GM23338 (cell line): ENCODE measurements around the gene PCDHAC2. TPM values are rescaled to one million over a fixed set of nuclear protein-coding genes. Genes with fewer than 3 reads are reported as not detected.
A peak's percentile ranks its signal among the peaks of the same experiment; 100 is the strongest.

ENCODE experiments used
- ATAC-seq: fragments of 200-7000 bp; cut with Tn5 transposase; 3 replicates; pipeline ENCODE4 v1.9.1; 2020
- DNase-seq: peaks from one replicate; pipeline ENCODE4 v3.0.0-alpha.2; 2015; ENCODE audit warnings: low spot score
- H2AFZ ChIP-seq: fragments of 200-600 bp; sonication (generic); 2 replicates; pipeline ENCODE4 v1.8.0; 2016; ENCODE audit warnings: antibody characterized with exemption, mild to moderate bottlenecking, moderate library complexity
- H3F3A ChIP-seq: fragments of 200-600 bp; sonication (generic); replicated peaks from 2 replicates; pipeline ENCODE4 v1.8.0; 2017; ENCODE audit warnings: antibody characterized with exemption, mixed run types, low read depth
- H3K27ac ChIP-seq: fragments of 200-600 bp; sonication (generic); 2 replicates; pipeline ENCODE4 v1.6.1; 2016; ENCODE audit warnings: low read depth
- H3K27me3 ChIP-seq: fragments of 200-600 bp; sonication (generic); 2 replicates; pipeline ENCODE4 v1.8.0; 2016; ENCODE audit warnings: mild to moderate bottlenecking, mixed run types, moderate library complexity; ENCODE audit not compliant: insufficient read depth
- H3K36me3 ChIP-seq: fragments of 200-600 bp; sonication (generic); 2 replicates; pipeline ENCODE4 v1.8.0; 2016; ENCODE audit warnings: mild to moderate bottlenecking; ENCODE audit not compliant: insufficient read depth
- H3K4me1 ChIP-seq: fragments of 200-600 bp; sonication (generic); 2 replicates; pipeline ENCODE4 v1.8.0; 2016; ENCODE audit warnings: mild to moderate bottlenecking, moderate library complexity; ENCODE audit not compliant: insufficient read depth
- H3K4me2 ChIP-seq: fragments of 200-600 bp; sonication (generic); 2 replicates; pipeline ENCODE4 v1.7.1; 2017; ENCODE audit warnings: mixed run types
- H3K4me3 ChIP-seq: fragments of 200-600 bp; sonication (generic); 2 replicates; pipeline ENCODE4 v1.6.1; 2016; ENCODE audit warnings: mixed run types
- H3K79me2 ChIP-seq: fragments of 200-600 bp; sonication (generic); replicated peaks from 2 replicates; pipeline ENCODE4 v1.8.0; 2017; ENCODE audit warnings: mild to moderate bottlenecking; ENCODE audit not compliant: insufficient read depth
- H3K9me2 ChIP-seq: fragments of 200-600 bp; sonication (generic); 2 replicates; pipeline ENCODE4 v1.8.0; 2017; ENCODE audit not compliant: insufficient read depth
- H4K20me1 ChIP-seq: fragments of 200-600 bp; sonication (generic); replicated peaks from 2 replicates; pipeline ENCODE4 v1.8.0; 2017; ENCODE audit warnings: mild to moderate bottlenecking; ENCODE audit not compliant: insufficient read depth
- H3K27ac Mint-ChIP-seq: 2 replicates; pipeline ENCODE4 v1.8.0; 2020; ENCODE audit warnings: inconsistent platforms, mild to moderate bottlenecking, moderate library complexity, mixed read lengths
- H3K27me3 Mint-ChIP-seq: 3 replicates; pipeline ENCODE4 v1.8.0; 2022; ENCODE audit warnings: low read depth, mild to moderate bottlenecking, moderate library complexity, mixed read lengths, inconsistent platforms; ENCODE audit not compliant: insufficient read depth, poor library complexity
- H3K36me3 Mint-ChIP-seq: 3 replicates; pipeline ENCODE4 v1.8.0; 2021; ENCODE audit warnings: low read depth, mild to moderate bottlenecking, inconsistent platforms, moderate library complexity, mixed read lengths
- H3K4me1 Mint-ChIP-seq: 3 replicates; pipeline ENCODE4 v1.8.0; 2020; ENCODE audit warnings: mild to moderate bottlenecking, inconsistent platforms, mixed read lengths
- H3K4me3 Mint-ChIP-seq: 3 replicates; pipeline ENCODE4 v1.8.0; 2021; ENCODE audit warnings: moderate library complexity, mild to moderate bottlenecking, inconsistent platforms, mixed read lengths
- H3K9me3 Mint-ChIP-seq: 3 replicates; pipeline ENCODE4 v1.8.0; 2020; ENCODE audit warnings: moderate library complexity, mild to moderate bottlenecking, inconsistent platforms, mixed read lengths
- CTCF ChIP-seq, 2 experiments: fragments of 200-600 bp in 1 of 2; sonication (generic) in 1 of 2; conservative IDR thresholded peaks; 2 replicates each; pipeline versions ENCODE4 v1.5.1 to v1.6.1; 2016 to 2017; ENCODE audit warnings: antibody characterized with exemption in 2 of 2, low read depth in 2 of 2, mild to moderate bottlenecking in 2 of 2, moderate library complexity in 1 of 2
- ETS1 ChIP-seq: IDR thresholded peaks from 2 replicates; pipeline ENCODE4 v1.6.1; 2016; ENCODE audit warnings: antibody characterized with exemption
- EZH2 ChIP-seq: fragments of 200-600 bp; sonication (generic); IDR thresholded peaks from one replicate; pipeline ENCODE4 v1.8.0; 2017; ENCODE audit warnings: antibody characterized with exemption, mild to moderate bottlenecking, low read depth; ENCODE audit not compliant: unreplicated experiment
- JUNB ChIP-seq: IDR thresholded peaks from one replicate; pipeline ENCODE4 v1.6.1; 2016; ENCODE audit warnings: antibody characterized with exemption; ENCODE audit not compliant: unreplicated experiment
- STAT1 ChIP-seq: IDR thresholded peaks from one replicate; pipeline ENCODE4 v1.6.1; 2016; ENCODE audit warnings: antibody characterized with exemption; ENCODE audit not compliant: unreplicated experiment
- ZNF114 ChIP-seq: fragments of 250-450 bp; sonication (Bioruptor Pico); IDR thresholded peaks from 2 replicates; pipeline ENCODE4 v1.5.0; 2020; ENCODE audit warnings: mild to moderate bottlenecking, moderate library complexity
- ZNF331 ChIP-seq: fragments of 250-450 bp; sonication (Bioruptor Pico); IDR thresholded peaks from 2 replicates; pipeline ENCODE4 v1.5.0; 2020; ENCODE audit warnings: low read depth, mild to moderate bottlenecking, moderate library complexity
- ZNF462 ChIP-seq: fragments of 250-450 bp; sonication (Bioruptor Pico); IDR thresholded peaks from 2 replicates; pipeline ENCODE4 v1.5.0; 2020; ENCODE audit warnings: mild to moderate bottlenecking, moderate library complexity
- polyA plus RNA-seq: library from polyadenylated mRNA; unstranded; fragments of >200 nt; fragmentation: Nextera tagmentation; extraction: Ambion mirVana; gene quantifications from 2 replicates; pipeline ENCODE4 v1.2.1, GENCODE V29; 2016
- total RNA-seq: library from RNA; depleted of rRNA; stranded (reverse); fragments of >200 nt; shearing (Covaris generic); gene quantifications from 2 replicates; pipeline ENCODE4 v1.2.3, GENCODE V29; 2014
- TF ChIP-seq, protein P1 (sequence below): IDR thresholded peaks from one replicate; pipeline ENCODE4 v1.6.1; 2018; ENCODE audit warnings: antibody characterized with exemption; ENCODE audit not compliant: unreplicated experiment

The PCDHAC2 gene
- total and polyA plus RNA-seq, 2 experiments from 2014 or later, result 1.8 to 11.8 TPM

DNA sequence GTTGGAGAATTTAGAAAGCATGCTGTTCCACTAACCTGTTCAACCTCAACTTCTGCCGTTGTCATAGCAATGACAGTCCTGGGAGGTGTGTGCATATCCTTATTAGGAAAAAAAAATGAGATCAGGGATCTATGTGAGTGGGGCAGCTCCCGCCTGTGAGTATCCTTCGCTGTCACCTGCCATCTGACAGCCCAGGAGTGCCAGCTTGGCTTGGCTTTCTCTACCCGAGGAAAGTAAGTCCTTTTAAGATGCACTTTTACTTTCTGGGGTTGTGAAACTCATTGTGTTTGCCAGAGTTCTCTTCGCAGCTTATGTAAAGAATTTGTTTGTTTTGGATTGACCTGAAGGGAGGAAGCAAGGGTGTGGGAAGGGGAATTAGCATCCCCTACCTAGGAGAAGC, 21.8 kb downstream of the PCDHAC2 start (continued):
- TF ChIP-seq ZNF462 (CRISPR knock-in tag) (no peak), ZNF331 (CRISPR knock-in tag) (no peak)

GRCh38 chr5:140988608-140989007, 22.3 kb downstream of the PCDHAC2 start:
- H3K79me2 ChIP-seq, result no peaks in the 10 kb centered on the region
- H3K36me3 Mint-ChIP-seq, result no peaks in the 10 kb centered on the region
- DNase-seq (no peak), ATAC-seq (no peak)
- H3K36me3 ChIP-seq, result no peaks in the 10 kb centered on the region
- 0 out of 2 replicates have a peak overlapping the region, but pooled peaks have one; percentile 17 for H3K27ac ChIP-seq
- no peaks in the 10 kb centered on the region for H3K9me2 ChIP-seq
- peaks cover 8% of the 10 kb centered on the region for H3K27me3 Mint-ChIP-seq
- no peaks in the 10 kb centered on the region for H4K20me1 ChIP-seq
- no peak overlapping the region for H3K4me3 Mint-ChIP-seq
- H3K4me1 ChIP-seq, result peaks cover 54% of the 10 kb centered on the region
- H3F3A ChIP-seq, result peaks cover 10% of the 10 kb centered on the region
- H2AFZ ChIP-seq, result no peak overlapping the region
- H3K4me1 Mint-ChIP-seq, result peaks cover 51% of the 10 kb centered on the region
- H3K4me2 ChIP-seq, result peak overlapping the region; percentile 47
- H3K9me3 Mint-ChIP-seq, result no peaks in the 10 kb centered on the region
- H3K27me3 ChIP-seq, result no peaks in the 10 kb centered on the region
- no peak overlapping the region for H3K27ac Mint-ChIP-seq
- no peak overlapping the region for H3K4me3 ChIP-seq
- TF ChIP-seq STAT1, result no peak
- TF ChIP-seq JUNB, result no peak
- no peak for TF ChIP-seq EZH2
- TF ChIP-seq ETS1, result no peak
- no peak for TF ChIP-seq ZNF331 (CRISPR knock-in tag)
- TF ChIP-seq ZNF114 (CRISPR knock-in tag), result no peak
- TF ChIP-seq, protein P1, sequence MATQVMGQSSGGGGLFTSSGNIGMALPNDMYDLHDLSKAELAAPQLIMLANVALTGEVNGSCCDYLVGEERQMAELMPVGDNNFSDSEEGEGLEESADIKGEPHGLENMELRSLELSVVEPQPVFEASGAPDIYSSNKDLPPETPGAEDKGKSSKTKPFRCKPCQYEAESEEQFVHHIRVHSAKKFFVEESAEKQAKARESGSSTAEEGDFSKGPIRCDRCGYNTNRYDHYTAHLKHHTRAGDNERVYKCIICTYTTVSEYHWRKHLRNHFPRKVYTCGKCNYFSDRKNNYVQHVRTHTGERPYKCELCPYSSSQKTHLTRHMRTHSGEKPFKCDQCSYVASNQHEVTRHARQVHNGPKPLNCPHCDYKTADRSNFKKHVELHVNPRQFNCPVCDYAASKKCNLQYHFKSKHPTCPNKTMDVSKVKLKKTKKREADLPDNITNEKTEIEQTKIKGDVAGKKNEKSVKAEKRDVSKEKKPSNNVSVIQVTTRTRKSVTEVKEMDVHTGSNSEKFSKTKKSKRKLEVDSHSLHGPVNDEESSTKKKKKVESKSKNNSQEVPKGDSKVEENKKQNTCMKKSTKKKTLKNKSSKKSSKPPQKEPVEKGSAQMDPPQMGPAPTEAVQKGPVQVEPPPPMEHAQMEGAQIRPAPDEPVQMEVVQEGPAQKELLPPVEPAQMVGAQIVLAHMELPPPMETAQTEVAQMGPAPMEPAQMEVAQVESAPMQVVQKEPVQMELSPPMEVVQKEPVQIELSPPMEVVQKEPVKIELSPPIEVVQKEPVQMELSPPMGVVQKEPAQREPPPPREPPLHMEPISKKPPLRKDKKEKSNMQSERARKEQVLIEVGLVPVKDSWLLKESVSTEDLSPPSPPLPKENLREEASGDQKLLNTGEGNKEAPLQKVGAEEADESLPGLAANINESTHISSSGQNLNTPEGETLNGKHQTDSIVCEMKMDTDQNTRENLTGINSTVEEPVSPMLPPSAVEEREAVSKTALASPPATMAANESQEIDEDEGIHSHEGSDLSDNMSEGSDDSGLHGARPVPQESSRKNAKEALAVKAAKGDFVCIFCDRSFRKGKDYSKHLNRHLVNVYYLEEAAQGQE, result no peak
- TF ChIP-seq CTCF (conservative IDR thresholded peaks at IDR 0.05; ENCODE audit: low read depth in 2 of 2), result no peak
